Neural progenitor cell (in vitro differentiated cells): ENCODE results near the gene FRS2.

Experiments
- CTCF ChIP-seq: fragments of 200-600 bp; sonication (generic); IDR thresholded peaks from 2 replicates; pipeline ENCODE4 v1.5.1; 2017; ENCODE audit warnings: antibody characterized with exemption, mild to moderate bottlenecking
- EZH2 ChIP-seq: fragments of 200-600 bp; sonication (generic); IDR thresholded peaks from 2 replicates; pipeline ENCODE4 v1.6.1; 2017; ENCODE audit warnings: antibody characterized with exemption, mild to moderate bottlenecking, moderate library complexity
- EZH2phosphoT487 ChIP-seq: fragments of 200-600 bp; sonication (generic); IDR thresholded peaks from 2 replicates; pipeline ENCODE4 v1.6.1; 2017; ENCODE audit warnings: antibody characterized with exemption

DNA sequence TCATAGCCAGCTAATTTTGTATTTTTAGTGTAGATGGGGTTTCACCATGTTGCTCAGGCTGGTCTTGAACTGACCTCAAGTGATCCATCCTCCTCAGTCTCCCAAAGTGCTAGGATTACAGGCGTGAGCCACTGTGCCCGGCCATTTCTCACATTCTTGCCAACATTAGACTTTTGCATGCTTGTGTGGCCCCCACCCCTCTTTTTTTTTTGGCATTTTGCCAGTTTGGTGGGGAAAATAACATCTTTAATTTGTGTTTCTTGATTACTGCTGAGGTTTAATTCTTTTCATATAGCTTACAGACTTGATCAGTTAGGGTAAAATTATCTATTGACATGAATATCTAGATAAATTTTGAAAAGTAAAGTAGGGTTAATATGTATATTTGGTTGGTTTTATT, 118.9 kb downstream of the FRS2 start:
- TF ChIP-seq CTCF (no peak), EZH2phosphoT487 (no peak), EZH2 (no peak)
